ENCODE data around the gene ADGRD2.

Gene ADGRD2

DNA sequence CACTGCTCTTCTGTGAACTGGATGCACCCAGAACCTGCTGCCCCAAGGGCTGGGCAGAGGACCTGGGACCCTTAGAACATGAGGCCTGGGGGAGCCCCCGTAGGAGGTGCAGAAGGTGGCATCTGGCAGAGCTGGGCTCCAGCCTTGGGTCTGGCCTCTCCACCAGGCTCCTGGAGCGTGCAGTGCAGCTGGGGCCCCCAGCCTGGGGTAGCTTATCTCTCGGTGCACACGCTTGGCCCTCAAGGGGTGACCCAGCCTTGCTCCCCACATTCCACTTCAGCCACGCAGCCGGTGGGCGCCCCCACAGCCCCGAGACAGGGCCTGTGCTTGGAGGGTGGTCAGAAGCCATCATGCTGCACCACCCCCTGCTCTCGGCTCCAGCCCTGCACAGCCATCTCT is 62.6 kb downstream of the ADGRD2 start:
- no peak for DNase-seq

DNA sequence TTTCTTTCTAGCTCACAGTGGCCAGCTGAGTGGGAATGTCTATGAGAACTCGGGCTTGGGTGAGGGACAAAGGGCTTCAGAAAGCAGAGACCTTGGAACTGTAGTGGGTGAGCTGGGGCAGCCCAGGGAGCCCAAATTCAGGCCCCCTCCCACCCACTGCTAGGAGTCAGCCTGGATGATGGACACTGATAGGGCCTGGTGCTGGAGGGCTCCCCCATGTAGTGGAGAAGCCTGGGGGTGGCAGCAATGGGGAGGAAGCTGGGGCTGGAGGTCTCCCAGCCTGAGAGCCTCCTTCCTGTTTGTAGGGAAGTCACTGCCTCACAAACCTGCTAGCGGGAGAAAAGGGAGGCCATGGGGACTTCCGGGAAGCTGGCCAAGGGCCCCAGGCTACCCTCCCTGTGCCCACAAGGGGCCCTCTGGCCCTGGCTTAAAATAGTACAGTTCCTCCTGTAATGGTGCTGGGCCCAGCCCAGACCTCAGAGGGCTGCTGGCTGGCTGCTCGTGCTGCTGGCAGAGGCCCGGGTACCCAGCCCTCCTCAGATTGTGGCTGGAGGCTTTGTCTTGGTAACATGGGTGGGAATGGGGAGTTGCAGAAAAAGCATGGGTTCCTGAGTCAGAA is 63.2 kb downstream of the ADGRD2 start:
- DNase-seq = no peak

DNA sequence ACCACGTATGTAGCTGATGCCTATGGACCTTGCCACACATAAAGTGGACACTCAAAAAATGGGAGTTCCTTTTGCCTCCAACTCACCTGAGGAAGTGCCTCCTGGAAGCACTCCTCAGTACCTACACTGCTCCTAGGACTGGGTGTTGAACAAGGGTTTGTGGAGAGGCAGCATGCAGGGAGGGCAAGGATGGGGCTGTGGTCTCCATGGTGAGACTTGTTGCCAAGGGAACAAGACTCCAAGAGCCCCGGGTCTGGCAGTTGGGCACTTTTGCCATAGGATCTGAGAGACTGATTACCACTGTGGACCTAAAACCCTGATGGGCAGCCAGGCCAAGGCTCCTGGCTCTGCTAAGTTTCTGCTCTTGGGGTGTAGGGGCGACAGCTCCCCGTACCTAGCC is 63.9 kb downstream of the ADGRD2 start:
- DNase-seq = no peak

DNA sequence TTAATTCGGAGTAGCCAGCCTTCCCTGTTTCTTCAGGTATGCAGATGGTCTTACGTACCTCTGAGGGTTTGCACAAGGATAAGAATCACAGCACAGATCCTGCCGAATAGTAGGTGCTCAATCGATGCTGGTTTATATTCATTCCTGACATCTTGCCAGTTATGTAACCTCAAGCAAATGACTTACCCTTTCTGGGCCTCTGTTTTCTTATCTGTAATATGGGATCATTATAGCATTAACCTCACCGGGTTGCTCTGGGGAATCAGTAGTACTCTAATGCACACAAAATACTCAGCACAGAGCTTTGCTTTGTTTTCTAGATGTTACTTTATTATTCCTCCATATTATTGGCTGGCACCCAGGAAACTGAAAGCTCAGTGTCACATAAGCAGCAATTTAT is 64.6 kb downstream of the ADGRD2 start:
- DNase-seq = no peak

DNA sequence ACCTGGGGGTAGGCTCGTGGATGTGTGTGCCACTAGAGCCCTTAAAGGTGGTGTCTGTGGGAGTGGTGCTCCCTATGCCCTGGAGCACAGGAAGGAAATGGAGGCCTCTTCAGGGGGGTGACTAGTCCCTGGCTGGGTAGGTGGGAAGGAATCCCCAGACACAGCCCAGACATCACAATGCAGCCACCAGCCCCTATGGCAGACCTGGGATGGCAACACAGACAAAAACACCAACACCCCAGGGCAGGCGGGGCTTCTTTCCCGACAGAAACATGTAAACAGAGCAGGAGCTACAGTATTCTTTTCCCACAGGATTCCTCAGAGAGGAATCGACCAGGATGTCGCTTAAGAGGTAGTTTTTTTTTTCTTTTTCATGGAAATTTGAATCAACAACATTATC is 67.3 kb downstream of the ADGRD2 start:
- no peak for DNase-seq

DNA sequence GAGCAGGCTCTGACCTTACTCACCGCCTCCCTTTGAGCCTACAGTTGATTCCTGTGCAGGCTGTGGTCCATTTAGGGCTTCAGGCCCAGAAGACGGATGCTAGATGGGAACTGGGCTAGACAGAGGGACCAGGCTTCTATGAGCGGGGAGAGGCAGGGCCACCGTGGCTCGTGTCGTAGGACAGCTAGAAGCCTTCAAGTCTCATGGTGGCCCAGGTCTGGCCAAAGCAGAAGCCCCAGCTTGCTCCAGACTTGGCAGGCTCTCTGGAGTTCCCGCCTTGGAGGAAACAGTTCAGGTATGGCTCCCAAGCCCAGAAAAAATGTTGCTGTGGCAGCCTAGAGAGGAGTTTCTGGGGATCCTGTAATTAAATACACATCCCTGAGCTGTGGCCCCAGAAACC is 67.9 kb downstream of the ADGRD2 start:
- DNase-seq = no peak

DNA sequence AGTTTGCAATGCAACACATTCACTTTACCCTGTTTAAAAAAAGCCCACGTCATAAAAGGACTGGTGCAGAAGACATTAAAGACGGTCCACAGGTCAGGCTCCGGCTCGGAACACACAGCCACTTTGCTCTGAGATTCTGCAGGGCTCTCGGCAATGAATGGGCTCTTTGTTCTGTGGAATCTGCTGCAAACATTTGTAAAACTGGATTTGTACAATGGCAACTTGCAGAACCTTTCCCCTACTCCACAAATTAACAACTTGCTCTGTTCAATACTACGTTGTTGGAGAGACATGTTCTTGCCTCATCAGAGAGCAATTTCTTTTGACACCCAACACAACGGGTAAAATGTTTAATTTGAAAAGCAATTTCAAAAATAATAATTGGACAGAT is 70.0 kb downstream of the ADGRD2 start:
- no peak for DNase-seq

DNA sequence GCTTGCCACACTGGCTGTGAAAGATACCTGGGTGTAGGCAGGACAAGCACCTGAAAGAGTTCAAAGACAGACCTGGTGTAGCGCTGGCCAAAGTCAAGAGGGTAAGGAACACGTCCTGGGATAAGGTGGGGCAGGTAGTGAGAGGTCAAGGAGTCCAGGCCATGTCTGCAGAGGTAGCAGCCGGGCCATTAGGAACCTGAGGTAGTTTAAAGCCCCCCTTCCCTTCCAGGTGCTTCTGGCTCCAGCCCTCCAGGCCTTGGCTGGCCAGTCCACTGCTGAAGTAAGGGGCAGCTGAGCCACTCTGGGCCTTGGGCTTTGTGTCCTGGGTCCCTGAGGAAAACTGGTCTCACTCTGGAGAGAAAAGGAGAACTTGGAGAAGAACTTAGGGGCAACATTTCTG is 70.9 kb downstream of the ADGRD2 start:
- DNase-seq = no peak

DNA sequence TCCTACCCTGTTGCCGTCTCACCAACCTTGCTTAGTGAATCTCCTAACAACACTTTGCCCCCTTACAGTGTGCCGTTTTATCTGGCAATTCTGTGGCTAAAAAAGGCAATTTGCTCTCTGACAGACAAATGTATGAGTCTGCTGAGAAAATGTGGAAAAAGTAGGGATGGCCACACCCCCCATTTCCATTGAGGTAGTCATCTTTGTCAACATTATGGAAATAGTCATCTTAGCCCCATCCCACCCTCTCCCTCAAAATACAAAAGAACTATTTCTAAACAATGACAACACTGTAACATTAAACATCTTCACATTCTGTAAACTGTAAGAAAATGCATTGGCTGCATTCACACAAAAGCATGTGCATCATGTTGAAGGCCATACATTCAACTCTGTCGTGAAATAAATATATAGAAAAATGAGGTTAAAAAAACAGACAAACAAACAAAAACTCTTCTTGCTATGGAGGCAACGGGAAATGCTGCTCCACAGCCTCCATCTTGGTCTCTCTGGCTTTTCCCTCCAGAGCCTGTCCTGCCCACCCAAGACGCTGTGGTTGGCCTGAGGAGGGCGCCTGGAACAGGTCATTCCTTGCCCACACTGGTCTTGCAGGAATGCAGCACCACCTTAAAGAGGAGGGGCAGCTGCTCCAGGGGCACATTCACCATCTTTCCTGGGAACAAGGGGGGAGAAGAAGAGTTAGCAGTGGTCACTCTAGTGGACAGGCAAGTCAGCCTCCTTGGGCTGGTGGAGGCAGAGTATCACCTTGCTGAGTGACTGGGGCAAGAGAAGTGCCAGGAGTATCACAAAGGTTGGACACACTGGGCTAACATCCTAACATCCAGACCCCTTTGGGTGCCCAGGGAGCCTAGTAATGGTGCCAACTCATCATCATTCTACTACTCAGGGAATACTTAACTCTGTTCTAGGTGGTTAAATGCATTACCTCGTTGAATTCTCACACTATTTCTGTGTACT is 72.2 kb downstream of the ADGRD2 start:
- DNase-seq = no peak

DNA sequence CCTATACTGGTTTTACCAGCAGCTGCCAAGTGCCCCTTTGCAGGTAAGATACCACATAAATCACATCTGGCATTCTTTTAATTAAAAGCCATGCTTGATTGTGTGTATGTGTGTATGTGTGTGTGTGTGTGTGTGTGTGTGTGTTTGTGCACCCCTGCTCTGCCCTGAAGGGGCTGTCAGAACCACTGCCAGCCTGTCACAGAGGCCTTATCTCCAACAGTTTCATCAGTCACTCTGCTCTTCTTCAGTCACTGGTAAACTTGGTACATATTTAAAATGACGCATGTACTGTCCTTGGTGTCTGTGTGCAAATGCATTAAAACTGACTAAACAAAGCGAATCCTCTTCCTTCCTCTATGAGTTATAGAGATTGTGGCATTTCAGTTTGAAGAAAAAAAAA is 75.9 kb downstream of the ADGRD2 start:
- no peak for DNase-seq

DNA sequence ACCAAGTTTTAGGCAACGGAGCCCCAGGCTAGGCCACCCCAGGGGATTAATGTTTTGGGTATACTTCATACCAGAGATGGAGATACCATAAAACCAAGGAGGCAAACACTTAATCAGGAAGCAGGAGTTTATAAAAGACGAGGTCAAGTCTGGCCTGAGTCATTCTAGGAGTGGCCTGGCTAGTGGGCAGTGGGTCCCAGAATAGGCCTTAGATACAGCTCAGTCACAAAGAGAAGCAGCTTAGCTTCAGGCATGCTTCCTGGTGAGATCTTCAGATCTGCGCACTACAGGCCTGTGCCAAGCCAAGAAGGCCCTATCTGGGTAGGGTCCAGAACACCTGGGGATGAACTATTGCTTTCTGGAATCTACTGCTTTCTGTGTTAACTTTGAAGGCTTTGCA is 77.5 kb downstream of the ADGRD2 start:
- DNase-seq = no peak

Data from amniotic stem cell (primary cell).